HG03565 (cell line): Measurements from ENCODE around the gene ZNF616.

Experiments used
- ATAC-seq: cut with Tn5 transposase; IDR thresholded peaks from one replicate; pipeline ENCODE4 v1.9.1; 2021; ENCODE audit warnings: mild to moderate bottlenecking, moderate library complexity; ENCODE audit not compliant: unreplicated experiment

The ZNF616 gene

GRCh38 chr19:52139252-52140031 lies at the start of gene ZNF616:
Gene ZNF616 (minus strand): TSS chr19:52139938. CDS start chr19:52130512, 9,426 bp downstream.
- no peak for ATAC-seq

- ATAC-seq = peak; percentile 2
Measured at GRCh38 chr19:52188822-52189734, 49.3 kb upstream of the ZNF616 start.

- no peak for ATAC-seq
Measured at GRCh38 chr19:52187407-52187806, 47.7 kb upstream of the ZNF616 start.

- no peak for ATAC-seq
Measured at GRCh38 chr19:52176574-52176973, 36.8 kb upstream of the ZNF616 start.

- ATAC-seq = no peak
Measured at GRCh38 chr19:52172347-52172746, 32.6 kb upstream of the ZNF616 start.

GRCh38 chr19:52171321-52172169 lies 31.8 kb upstream of the ZNF616 start, which contains the start of gene ZNF836:
Gene ZNF836 (minus strand): TSS chr19:52171621. CDS start chr19:52168072, 3,549 bp downstream.
- ATAC-seq = peak; percentile 41

- ATAC-seq = no peak
Measured at GRCh38 chr19:52170863-52171320, 31.2 kb upstream of the ZNF616 start.

GRCh38 chr19:52170304-52170703 lies 30.6 kb upstream of the ZNF616 start:
- ATAC-seq = no peak

GRCh38 chr19:52155596-52156359 lies 16.0 kb upstream of the ZNF616 start:
- ATAC-seq = no peak

GRCh38 chr19:52148256-52148655 lies 8.5 kb upstream of the ZNF616 start:
- no peak for ATAC-seq

GRCh38 chr19:52142001-52142595 lies 2.4 kb upstream of the ZNF616 start:
- ATAC-seq = no peak

GRCh38 chr19:52141203-52141602 lies 1.5 kb upstream of the ZNF616 start:
- ATAC-seq = no peak

GRCh38 chr19:52140032-52140710 lies 433 bp upstream of the ZNF616 start:
- peak; percentile 82 for ATAC-seq

- ATAC-seq = no peak
Measured at GRCh38 chr19:52138983-52139251, 821 bp downstream of the ZNF616 start.

- no peak for ATAC-seq
Measured at GRCh38 chr19:52138278-52138982, 1.3 kb downstream of the ZNF616 start.

- no peak for ATAC-seq
Measured at GRCh38 chr19:52120286-52120685, 19.5 kb downstream of the ZNF616 start.

- no peak for ATAC-seq
Measured at GRCh38 chr19:52115526-52116053, 24.1 kb downstream of the ZNF616 start.

GRCh38 chr19:52114691-52115090 lies 25.0 kb downstream of the ZNF616 start:
- no peak for ATAC-seq
